Keratinocyte (primary cell): ENCODE data around the gene TSGA10. TPM values are rescaled to one million over a fixed set of nuclear protein-coding genes. Genes with fewer than 3 reads are reported as not detected.

Experiments used
- DNase-seq: peaks from one replicate; pipeline ENCODE4 v3.0.0-alpha.2; 2011; ENCODE audit warnings: low read depth, missing footprints, low spot score
- FAIRE-seq: peaks from 2 replicates; lab custom pipeline; 2011; peaks lifted over from hg19 to GRCh38; lab: Jason Lieb, UNC
- H2AFZ ChIP-seq: 2 replicates; pipeline ENCODE4 v1.6.0; 2012; ENCODE audit warnings: low read length, control low read depth, inconsistent platforms; ENCODE audit not compliant: control insufficient read depth
- H3K27ac ChIP-seq: 2 replicates; pipeline ENCODE4 v1.5.1; 2011; ENCODE audit warnings: low read length; ENCODE audit not compliant: control insufficient read depth, insufficient read depth
- H3K27me3 ChIP-seq: 3 replicates; pipeline ENCODE4 v1.6.0; 2011; ENCODE audit warnings: low read length; ENCODE audit not compliant: control insufficient read depth, insufficient read depth; ENCODE audit errors: extremely low read depth
- H3K36me3 ChIP-seq, 2 experiments: 2 replicates in 1 of 2; 3 replicates in 1 of 2; pipeline ENCODE4 v1.5.1; 2011; ENCODE audit warnings: low read length in 2 of 2, mild to moderate bottlenecking in 1 of 2; ENCODE audit not compliant: control insufficient read depth in 2 of 2, insufficient read depth in 2 of 2; ENCODE audit errors: extremely low read depth in 1 of 2
- H3K4me1 ChIP-seq: 3 replicates; pipeline ENCODE4 v1.5.1; 2011; ENCODE audit warnings: low read length; ENCODE audit not compliant: control insufficient read depth, insufficient read depth; ENCODE audit errors: extremely low read depth
- H3K4me2 ChIP-seq: 3 replicates; pipeline ENCODE4 v1.6.0; 2011; ENCODE audit warnings: low read depth, low read length; ENCODE audit not compliant: control insufficient read depth, insufficient read depth; ENCODE audit errors: extremely low read depth
- H3K4me3 ChIP-seq, 3 experiments: fragments of 200-600 bp in 1 of 3; sonication (generic) in 1 of 3; 2 replicates in 2 of 3; 3 replicates in 1 of 3; pipeline ENCODE4 v1.5.1; 2011 to 2016; ENCODE audit warnings: low read length in 3 of 3, mild to moderate bottlenecking in 3 of 3, control low read depth in 2 of 3, inconsistent platforms in 1 of 3, low read depth in 1 of 3, mixed read lengths in 1 of 3, mixed run types in 1 of 3, moderate library complexity in 1 of 3; ENCODE audit not compliant: control insufficient read depth in 2 of 3, insufficient read depth in 2 of 3; ENCODE audit errors: extremely low read depth in 1 of 3
- H3K79me2 ChIP-seq: 2 replicates; pipeline ENCODE4 v1.6.0; 2012; ENCODE audit warnings: low read length; ENCODE audit not compliant: control insufficient read depth, insufficient read depth
- H3K9ac ChIP-seq: 3 replicates; pipeline ENCODE4 v1.6.0; 2011; ENCODE audit warnings: low read length; ENCODE audit not compliant: control insufficient read depth, insufficient read depth; ENCODE audit errors: extremely low read depth
- H3K9me1 ChIP-seq: 3 replicates; pipeline ENCODE4 v1.6.0; 2011; ENCODE audit warnings: low read length; ENCODE audit not compliant: control insufficient read depth, insufficient read depth; ENCODE audit errors: extremely low read depth
- H3K9me3 ChIP-seq: 2 replicates; pipeline ENCODE4 v1.5.1; 2012; ENCODE audit warnings: low read depth, low read length; ENCODE audit not compliant: control insufficient read depth
- H4K20me1 ChIP-seq: 3 replicates; pipeline ENCODE4 v1.6.0; 2011; ENCODE audit warnings: low read length; ENCODE audit not compliant: control insufficient read depth, insufficient read depth; ENCODE audit errors: extremely low read depth
- CTCF ChIP-seq, 3 experiments: IDR thresholded peaks in 1 of 3; conservative IDR thresholded peaks in 1 of 3; optimal IDR thresholded peaks in 1 of 3; 2 replicates in 2 of 3; 3 replicates in 1 of 3; pipeline versions ENCODE3 to v1.5.1; 2011; ENCODE audit warnings: low read length in 3 of 3, mild to moderate bottlenecking in 3 of 3, moderate library complexity in 2 of 3, control low read depth in 1 of 3, inconsistent platforms in 1 of 3; ENCODE audit not compliant: insufficient read depth in 2 of 3; ENCODE audit errors: extremely low read depth in 1 of 3
- EZH2 ChIP-seq: IDR thresholded peaks from one replicate; pipeline ENCODE4 v1.6.1; 2012; ENCODE audit warnings: inconsistent platforms, mild to moderate bottlenecking, low read length, moderate library complexity
- dilution Hi-C: fragments of 300-500 bp; cut with MboI; formaldehyde crosslinking; loops from one replicate; pipeline ENCODE4 v1.7.0; 2020; ENCODE audit warnings: low sequenced_read_pairs; ENCODE audit not compliant: extremely low pct_ligation_motif_present
- polyA plus RNA-seq, 5 experiments: library from polyadenylated mRNA; depleted of rRNA in 3 of 5; stranded (reverse) in 3 of 5; stranded (forward) in 1 of 5; unstranded in 1 of 5; fragments of >200 nt; gene quantifications; 1 replicate in 1 of 5; 2 replicates in 3 of 5; 3 replicates in 1 of 5; pipeline versions ENCODE4 v1.2.1 to v1.2.3, GENCODE V29; 2011 to 2012; ENCODE audit warnings: missing spikeins in 2 of 5, low read depth in 1 of 5, low replicate concordance in 1 of 5

Gene TSGA10
- polyA plus RNA-seq, 1 donor (not counting 4 experiments of a cell fraction or from before 2014, with no cell fraction given), result 2.4 TPM

DNA sequence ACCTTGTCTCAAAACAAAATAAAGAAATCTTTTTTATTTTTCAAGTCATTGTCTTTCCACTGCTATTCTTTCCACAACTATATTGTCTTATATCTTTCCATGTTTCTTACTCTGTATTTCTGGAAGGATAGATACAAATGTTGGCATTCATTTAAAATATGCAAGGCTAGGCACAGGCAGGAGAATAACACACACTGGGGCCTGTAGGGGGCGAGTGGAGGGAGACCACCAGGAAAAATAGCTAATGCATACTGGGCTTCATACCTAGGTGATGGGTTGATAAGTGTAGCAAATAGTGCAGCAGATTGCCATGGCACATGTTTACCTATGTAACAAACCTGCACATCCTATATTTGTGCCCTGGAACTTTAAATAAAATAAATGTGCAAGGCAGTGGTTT is 35.8 kb upstream of the TSGA10 start:
- Histone ChIP-seq H3K4me3 (no peak overlapping the region), H2AFZ (no peak overlapping the region), H3K9ac (no peak overlapping the region), H3K4me1 (no peaks in the 10 kb centered on the region), H3K27me3 (no peaks in the 10 kb centered on the region), H3K36me3 (peaks cover 8 to 9% of the 10 kb centered on the region in 2 experiments), H3K9me1 (no peaks in the 10 kb centered on the region), H3K79me2 (peaks cover 44% of the 10 kb centered on the region), H3K9me3 (no peaks in the 10 kb centered on the region), H3K27ac (no peak overlapping the region), H4K20me1 (peaks cover 4% of the 10 kb centered on the region), H3K4me2 (no peak overlapping the region)
- TF ChIP-seq CTCF (optimal IDR thresholded peaks at IDR 0.05 in 1 of 3, IDR thresholded peaks at IDR 0.05 in 1 of 3, conservative IDR thresholded peaks at IDR 0.05 in 1 of 3; ENCODE audit: extremely low read depth in 1 of 3, insufficient read depth in 2 of 3, low read length in 3 of 3) (peak in 1 of 3 experiments; percentile 4), EZH2 (no peak)
- dilution Hi-C loops, result no loop called here
- DNase-seq (no peak), FAIRE-seq (no peak)

GRCh38 chr2:99188357-99188756 is 33.6 kb upstream of the TSGA10 start:
- Histone ChIP-seq H3K27me3 (no peaks in the 10 kb centered on the region), H3K79me2 (peaks cover 65% of the 10 kb centered on the region), H3K27ac (no peak overlapping the region), H3K4me1 (no peaks in the 10 kb centered on the region), H3K4me2 (no peak overlapping the region), H3K36me3 (peaks cover 5 to 6% of the 10 kb centered on the region in 2 experiments), H3K9me3 (no peaks in the 10 kb centered on the region), H4K20me1 (peaks cover 4% of the 10 kb centered on the region), H3K9me1 (no peaks in the 10 kb centered on the region), H2AFZ (no peak overlapping the region), H3K4me3 (no peak overlapping the region), H3K9ac (no peak overlapping the region)
- TF ChIP-seq CTCF (optimal IDR thresholded peaks at IDR 0.05 in 1 of 3, IDR thresholded peaks at IDR 0.05 in 1 of 3, conservative IDR thresholded peaks at IDR 0.05 in 1 of 3; ENCODE audit: extremely low read depth in 1 of 3, insufficient read depth in 2 of 3, low read length in 3 of 3) (no peak), EZH2 (no peak)
- no peak for DNase-seq
- no peak for FAIRE-seq
- dilution Hi-C loops, result no loop called here
